GM21723 (cell line): ENCODE data around the gene CREBBP.
"Not testable (repeated sequence)": the region's sequence is repeated elsewhere in the genome, so short reads cannot be mapped to it uniquely, and the experiment has no call there.

Source experiments
- ATAC-seq: cut with Tn5 transposase; IDR thresholded peaks from one replicate; pipeline ENCODE4 v1.9.1; 2021; ENCODE audit warnings: mild to moderate bottlenecking, moderate library complexity; ENCODE audit not compliant: unreplicated experiment

Gene CREBBP

GRCh38 chr16:3880623-3881498 is at the start of gene CREBBP:
Gene CREBBP, minus strand, starts transcription at chr16:3880713. Its CDS starts 797 bp downstream, at chr16:3879916.
- peak; percentile 76 for ATAC-seq

GRCh38 chr16:3927147-3927546 is 46.6 kb upstream of the CREBBP start:
- not testable (repeated sequence) for ATAC-seq

GRCh38 chr16:3924763-3925162 is 44.2 kb upstream of the CREBBP start:
- no peak for ATAC-seq

- no peak for ATAC-seq
These were observed 41.7 kb upstream of the CREBBP start for GRCh38 chr16:3922241-3922640.

- no peak for ATAC-seq
These were observed 39.7 kb upstream of the CREBBP start for GRCh38 chr16:3920206-3920605.

GRCh38 chr16:3919413-3919812 is 38.9 kb upstream of the CREBBP start:
- ATAC-seq: no peak

- ATAC-seq: no peak
These were observed 35.1 kb upstream of the CREBBP start for GRCh38 chr16:3915426-3916260.

- ATAC-seq: no peak
These were observed 32.4 kb upstream of the CREBBP start for GRCh38 chr16:3912897-3913296.

- ATAC-seq: no peak
These were observed 31.9 kb upstream of the CREBBP start for GRCh38 chr16:3912373-3912772.

GRCh38 chr16:3911741-3912140 is 31.2 kb upstream of the CREBBP start:
- ATAC-seq: not testable (repeated sequence)

GRCh38 chr16:3909791-3910583 is 29.5 kb upstream of the CREBBP start:
- no peak for ATAC-seq

GRCh38 chr16:3908951-3909437 is 28.5 kb upstream of the CREBBP start:
- no peak for ATAC-seq

- no peak for ATAC-seq
These were observed 27.1 kb upstream of the CREBBP start for GRCh38 chr16:3907586-3907985.

- ATAC-seq: no peak
These were observed 25.9 kb upstream of the CREBBP start for GRCh38 chr16:3906363-3906762.

GRCh38 chr16:3904875-3905274 is 24.4 kb upstream of the CREBBP start:
- no peak for ATAC-seq

- ATAC-seq: no peak
These were observed 9.6 kb upstream of the CREBBP start for GRCh38 chr16:3890091-3890490.

GRCh38 chr16:3889059-3889458 is 8.5 kb upstream of the CREBBP start:
- ATAC-seq: no peak

- not testable (repeated sequence) for ATAC-seq
These were observed 5.5 kb upstream of the CREBBP start for GRCh38 chr16:3885999-3886398.

GRCh38 chr16:3884398-3884797 is 3.9 kb upstream of the CREBBP start:
- no peak for ATAC-seq

- ATAC-seq: no peak
These were observed 2.0 kb upstream of the CREBBP start for GRCh38 chr16:3882531-3882930.

- no peak for ATAC-seq
These were observed 1.0 kb upstream of the CREBBP start for GRCh38 chr16:3881499-3881990.
